IPS-18c (cell line): Measurements from ENCODE around the gene FAM20A.
"Not testable (repeated sequence)": the region's sequence is repeated elsewhere in the genome, so short reads cannot be mapped to it uniquely, and the experiment has no call there.

Experiments
- H3K4me3 ChIP-seq: 2 replicates; pipeline ENCODE4 v1.7.0; 2013; ENCODE audit warnings: low read depth, mild to moderate bottlenecking, low read length, moderate library complexity; ENCODE audit not compliant: insufficient read depth
- H3K9me3 ChIP-seq: one replicate; pipeline ENCODE4 v1.6.1; 2013; ENCODE audit warnings: mild to moderate bottlenecking, low read length, moderate library complexity; ENCODE audit not compliant: control insufficient read depth, insufficient read depth

The FAM20A gene

DNA sequence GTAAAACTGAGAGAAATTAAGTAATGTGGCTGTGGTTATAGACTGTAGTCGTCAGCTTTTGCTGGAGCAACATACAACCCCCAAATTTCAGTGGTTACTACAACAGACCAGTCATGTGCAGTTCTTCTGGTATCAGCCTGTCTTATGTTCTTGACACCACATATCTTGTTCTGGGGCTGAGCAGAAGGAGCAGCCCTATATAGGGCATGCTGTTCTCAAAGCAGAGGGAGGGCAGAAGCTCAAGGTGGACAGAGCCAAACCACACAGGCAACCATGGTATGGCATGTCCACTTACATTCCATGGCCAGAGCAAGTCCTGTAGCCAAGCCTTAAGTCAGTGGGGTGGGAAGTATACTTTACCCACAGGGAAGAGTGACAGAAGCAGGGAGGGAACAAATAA is 81.3 kb downstream of the FAM20A start:
- Histone ChIP-seq H3K4me3 (no peak overlapping the region), H3K9me3 (no peaks in the 10 kb centered on the region)

DNA sequence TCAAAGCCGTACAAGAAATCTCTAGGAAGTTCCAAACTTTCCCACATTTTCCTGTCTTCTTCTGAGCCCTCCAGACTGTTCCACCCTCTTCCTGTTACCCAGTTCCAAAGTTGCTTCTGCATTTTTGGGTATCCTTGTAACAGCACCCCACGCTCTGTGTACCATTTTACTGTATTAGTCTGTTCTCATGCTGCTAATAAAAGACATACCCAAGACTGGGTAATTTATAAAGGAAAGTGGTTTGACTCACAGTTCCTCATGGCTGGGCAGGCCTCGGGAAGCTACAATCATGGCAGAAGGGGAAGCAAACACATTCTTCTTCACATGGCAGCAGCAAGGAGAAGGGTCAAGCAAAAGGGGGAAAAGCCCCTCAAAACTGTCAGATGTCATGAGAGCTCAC is 82.1 kb downstream of the FAM20A start:
- H3K9me3 ChIP-seq, H3K4me3 ChIP-seq: not testable (repeated sequence)

DNA sequence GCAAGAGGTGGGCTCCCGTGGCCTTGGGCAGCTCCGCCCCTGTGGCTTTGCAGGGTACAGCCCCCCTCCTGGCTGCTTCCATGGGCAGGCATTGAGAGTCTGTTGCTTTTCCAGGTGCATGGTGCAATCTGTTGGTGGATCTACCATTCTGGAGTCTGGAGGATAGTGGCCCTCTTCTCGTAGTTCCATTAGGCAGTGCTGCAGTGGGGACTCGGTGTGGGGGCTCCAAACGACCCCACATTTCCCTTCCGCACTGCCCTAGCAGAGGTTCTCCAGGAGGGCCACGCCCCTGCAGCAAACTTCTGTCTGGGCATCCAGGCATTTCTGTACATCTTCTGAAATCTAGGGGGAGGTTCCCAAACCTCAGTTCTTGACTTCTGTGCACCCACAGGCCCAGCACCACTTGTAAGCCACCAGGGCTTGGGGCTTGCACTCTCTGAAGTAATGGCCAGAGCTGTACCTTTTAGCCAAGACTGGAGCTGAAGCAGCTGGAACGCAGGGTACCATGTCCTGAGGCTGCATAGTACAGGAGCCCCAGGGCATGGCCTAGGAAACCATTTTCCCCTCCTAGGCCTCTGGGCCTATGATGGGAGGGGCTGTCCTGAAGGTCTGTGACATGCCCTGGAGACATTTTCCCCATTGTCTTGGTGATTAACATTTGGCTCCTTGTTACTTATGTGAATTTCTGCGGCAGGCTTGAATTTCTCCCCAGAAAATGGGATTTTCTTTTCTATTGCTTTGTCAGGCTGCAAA is 82.9 kb downstream of the FAM20A start:
- Histone ChIP-seq H3K9me3 (no peaks in the 10 kb centered on the region), H3K4me3 (no peak overlapping the region)

DNA sequence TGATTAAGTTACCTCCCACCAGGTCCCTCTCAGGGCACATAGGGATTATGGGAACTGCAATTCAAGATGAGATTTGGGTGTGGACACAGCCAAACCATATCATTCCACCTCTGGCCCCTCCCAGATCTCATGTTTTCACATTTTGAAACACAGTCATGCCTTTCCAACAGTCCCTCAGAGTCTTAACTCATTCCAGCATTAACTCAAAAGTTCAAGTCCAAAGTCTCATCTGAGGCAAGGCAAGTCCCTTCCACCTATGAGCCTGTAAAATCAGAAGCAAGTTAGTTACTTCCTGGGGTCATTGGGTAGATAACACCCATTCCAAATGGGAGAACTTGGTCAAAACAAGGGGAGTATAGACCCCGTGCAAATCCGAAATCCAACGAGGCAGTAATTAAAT is 83.6 kb downstream of the FAM20A start:
- not testable (repeated sequence) for H3K9me3 ChIP-seq, H3K4me3 ChIP-seq

DNA sequence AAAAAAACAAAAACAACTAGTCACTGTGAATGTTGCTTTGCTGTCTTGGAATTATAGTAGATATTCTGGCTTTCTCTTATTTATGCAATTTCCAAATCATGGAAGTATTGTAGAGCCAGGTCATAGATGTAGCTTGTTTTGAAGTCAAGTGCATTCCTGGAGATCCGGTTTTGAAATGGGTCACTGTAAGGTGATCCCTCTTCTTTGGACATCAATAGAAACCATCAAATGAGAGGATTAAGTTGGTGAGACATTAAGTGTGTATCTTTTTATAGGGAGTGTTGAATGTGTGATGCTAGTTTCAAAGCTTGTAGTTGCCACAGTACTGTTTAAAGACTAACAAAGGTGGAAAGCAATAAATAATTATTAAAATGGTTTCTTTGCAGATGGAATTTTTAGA is 84.4 kb downstream of the FAM20A start:
- no peak overlapping the region for H3K4me3 ChIP-seq
- H3K9me3 ChIP-seq, result no peaks in the 10 kb centered on the region

DNA sequence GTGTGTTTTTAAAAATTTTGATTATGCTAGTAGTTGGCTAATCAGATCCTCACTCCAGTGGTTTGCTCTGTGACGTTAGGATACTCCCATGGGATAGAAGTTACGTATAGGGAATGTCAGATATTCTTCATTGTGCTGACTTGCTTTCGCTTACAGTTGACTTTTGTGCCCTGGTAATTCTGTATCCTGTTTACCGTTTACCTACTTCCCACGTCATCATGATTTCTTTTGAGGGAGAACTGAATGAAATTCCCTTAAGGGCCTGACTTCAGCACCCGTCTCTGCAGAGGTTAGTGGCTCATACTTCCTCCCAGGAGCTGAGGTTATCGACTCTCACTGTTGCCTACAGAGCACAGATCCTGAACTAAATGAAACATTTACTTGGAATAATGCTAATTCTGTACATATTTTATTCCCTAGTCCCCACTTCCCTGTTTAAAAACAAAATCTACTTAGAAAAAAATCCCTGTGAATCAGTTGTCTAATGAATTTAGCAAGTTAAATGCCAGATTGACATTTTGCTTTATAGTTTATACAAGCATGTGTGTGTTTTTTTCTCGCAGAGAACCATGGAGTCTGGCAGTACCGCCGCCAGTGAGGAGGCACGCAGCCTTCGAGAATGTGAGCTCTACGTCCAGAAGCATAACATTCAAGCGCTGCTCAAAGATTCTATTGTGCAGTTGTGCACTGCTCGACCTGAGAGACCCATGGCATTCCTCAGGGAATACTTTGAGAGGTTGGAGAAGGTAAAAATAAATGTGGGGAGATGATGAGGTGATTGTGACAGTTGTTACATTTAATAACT is 86.1 kb downstream of the FAM20A start:
- no peak overlapping the region for H3K4me3 ChIP-seq
- H3K9me3 ChIP-seq, result no peaks in the 10 kb centered on the region

DNA sequence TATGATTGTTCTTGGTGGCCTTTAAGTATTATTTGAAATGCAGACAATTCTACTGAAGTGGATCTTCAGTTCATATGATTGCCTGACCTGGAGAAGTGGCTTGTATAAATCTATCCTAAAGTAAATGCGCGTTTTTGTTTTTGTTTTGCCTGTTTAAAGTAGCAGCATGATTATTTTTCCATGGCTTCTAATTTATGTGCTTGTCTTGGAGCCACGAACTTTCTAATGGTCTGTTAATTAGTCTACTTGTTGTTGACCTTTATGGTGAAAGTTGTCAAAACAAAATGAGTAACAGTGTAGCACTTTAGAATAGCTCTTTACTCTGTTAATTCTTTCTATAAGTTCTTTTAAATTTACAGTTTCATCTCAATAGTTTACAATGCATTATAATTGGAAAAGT is 87.2 kb downstream of the FAM20A start:
- Histone ChIP-seq H3K4me3 (peak overlapping the region; percentile 57), H3K9me3 (no peaks in the 10 kb centered on the region)

DNA sequence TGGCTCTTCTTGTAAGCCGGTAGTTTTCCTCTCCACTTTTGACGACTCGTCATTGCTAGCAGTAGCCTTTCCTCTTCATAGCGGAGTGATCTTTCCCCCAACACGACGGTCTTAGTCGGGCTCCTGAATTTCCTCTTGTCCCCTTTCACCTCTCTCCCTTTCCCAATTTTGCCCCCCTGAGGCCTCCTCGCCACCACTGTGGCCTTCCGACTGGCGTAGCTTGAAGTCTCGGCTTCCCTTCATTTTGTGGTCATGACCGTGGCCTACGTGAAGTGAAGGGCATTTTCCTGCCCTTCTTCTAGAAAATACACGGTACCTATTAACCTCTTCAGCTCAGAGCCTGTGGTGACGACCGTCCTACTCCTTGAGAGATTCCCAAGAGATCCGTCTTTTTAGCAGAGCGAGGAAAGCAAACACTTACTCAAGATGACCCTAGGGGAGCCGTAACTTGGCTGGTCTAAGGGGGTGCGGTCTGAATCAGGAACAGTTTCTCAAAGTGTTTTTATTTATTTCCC is 88.2 kb downstream of the FAM20A start:
- Histone ChIP-seq H3K4me3 (peak overlapping the region; percentile 57), H3K9me3 (no peaks in the 10 kb centered on the region)

DNA sequence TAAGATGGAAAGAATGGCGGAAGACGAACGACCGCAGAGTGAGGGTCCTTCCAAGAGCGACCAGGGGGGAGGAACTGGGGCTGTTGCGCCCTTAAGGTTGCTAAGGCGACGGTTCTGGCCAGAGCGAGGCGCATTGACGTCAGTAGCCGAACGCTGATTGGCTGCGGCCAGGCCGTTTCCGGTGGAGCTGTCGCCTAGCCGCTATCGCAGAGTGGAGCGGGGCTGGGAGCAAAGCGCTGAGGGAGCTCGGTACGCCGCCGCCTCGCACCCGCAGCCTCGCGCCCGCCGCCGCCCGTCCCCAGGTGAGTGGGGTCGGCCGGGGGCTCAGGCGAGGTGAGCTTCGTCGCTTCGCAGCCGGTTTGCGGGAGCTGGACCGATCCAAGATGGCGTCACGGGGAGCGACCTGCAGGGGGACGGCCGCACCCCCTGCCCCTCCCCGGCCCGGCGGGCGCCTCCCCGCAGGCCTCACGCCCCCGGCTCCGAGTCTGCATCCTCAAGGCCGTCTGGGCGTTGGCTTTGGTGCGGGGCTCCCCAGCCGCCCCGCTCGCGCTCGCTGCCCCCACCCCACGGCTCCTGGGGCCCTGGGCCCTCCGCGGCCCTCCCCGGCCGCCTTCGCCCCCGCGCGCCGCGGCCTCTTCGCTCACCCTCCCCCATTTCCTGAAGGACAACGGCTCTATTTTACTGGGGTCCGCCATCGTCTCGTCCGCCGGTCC is 88.8 kb downstream of the FAM20A start, which contains the start of gene PRKAR1A:
PRKAR1A (plus strand) TSS at position 184 of the 713 bp plus-strand sequence. CDS start 2,970 bp downstream, outside the sequence.
- no peaks in the 10 kb centered on the region for H3K9me3 ChIP-seq
- H3K4me3 ChIP-seq, result peak within 1 kb of the TSS; percentile 57

DNA sequence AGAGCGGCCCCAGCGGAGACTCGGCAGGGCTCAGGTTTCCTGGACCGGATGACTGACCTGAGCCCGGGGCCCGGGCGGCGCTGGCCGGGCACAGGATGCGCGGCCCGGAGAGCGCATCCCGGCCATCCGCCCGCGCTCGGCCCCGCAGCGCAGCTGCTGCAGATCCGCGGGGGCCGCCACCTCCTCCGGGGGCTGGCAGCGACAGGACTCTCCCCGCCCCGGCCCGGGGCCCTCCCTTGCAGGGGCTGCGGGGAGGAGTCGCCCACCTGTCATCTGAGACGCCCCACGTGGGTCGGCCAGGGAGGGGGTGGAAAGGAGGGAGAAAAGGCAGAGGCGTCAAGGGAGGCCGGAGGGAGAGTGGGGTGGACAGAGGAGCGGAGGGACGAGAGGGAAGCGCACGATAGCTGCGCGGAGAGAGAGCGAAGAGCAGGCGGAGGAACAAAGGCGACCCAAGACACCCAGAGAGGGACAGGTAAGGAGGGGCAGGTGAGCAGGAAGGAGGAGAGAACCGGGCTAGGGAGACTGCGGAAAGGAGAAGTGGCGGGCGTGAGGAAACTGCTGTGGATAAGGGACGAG is 89.4 kb downstream of the FAM20A start:
- Histone ChIP-seq H3K9me3 (no peaks in the 10 kb centered on the region), H3K4me3 (peak overlapping the region; percentile 57)

DNA sequence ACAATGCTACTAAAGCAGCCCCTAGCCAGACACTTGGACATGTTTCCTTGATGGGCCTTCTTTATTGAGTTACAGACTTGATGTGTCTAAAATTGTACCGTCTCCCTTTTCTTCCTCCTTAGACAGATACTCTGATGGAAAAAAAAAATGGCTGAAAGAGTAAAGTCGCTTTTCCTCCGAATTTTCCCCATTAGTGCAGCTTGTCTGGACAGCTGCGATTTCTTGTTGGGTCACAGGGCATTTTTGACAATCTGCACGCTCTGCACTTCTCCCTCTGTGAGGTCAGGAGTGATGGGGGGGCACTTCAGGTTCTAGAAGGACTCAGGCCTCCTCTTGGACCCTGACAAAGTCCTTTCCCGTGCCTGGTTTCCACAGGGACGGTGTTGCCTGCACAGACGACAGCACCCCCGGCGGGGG is 89.9 kb downstream of the FAM20A start:
- no peaks in the 10 kb centered on the region for H3K9me3 ChIP-seq

DNA sequence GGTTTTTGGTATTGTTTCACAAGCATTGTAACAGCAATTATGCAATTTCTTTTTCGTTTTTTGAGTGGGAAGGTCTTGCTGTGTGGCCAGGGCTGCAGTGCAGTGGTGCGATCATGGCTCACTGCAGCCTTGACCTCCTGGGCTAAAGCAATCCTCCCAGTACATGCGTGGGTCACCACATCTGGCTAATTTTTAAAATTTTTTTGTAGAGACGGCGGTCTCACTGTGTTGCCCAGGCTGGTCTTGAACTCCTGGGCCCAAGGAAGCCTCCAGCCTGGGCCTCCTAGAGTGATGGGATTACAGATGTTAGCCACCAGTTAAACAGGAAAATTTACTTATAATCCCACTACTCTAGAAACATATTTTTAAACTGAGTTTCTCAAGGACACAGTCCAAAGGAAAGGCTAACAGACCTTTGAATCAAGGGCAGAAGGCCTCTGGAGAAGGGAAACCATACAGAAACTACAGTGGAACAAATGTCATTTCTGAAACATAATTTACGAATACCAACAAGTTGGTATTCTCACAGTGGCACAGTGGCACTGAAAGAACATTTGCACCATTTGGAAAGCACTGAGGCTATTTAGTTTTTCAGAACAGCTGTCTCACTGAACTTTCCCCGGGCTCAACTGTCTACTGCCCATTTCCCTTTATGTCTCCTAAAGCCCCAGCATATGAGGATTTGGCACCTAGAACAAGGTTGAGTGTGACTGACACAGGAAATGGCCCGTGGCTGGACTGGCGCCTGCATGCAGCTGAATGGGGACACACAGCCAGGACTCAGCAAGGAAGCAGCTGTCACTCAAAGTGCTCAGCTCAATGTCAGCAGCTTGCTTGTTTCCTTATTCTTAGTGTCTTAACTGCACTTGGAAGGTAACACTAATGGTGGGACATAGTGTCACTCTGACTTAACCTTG is 91.8 kb downstream of the FAM20A start:
- no peak overlapping the region for H3K4me3 ChIP-seq
- no peaks in the 10 kb centered on the region for H3K9me3 ChIP-seq

More for the DNA sequence above, 89.9 kb downstream of the FAM20A start:
- H3K4me3 ChIP-seq, result peak overlapping the region; percentile 57

DNA sequence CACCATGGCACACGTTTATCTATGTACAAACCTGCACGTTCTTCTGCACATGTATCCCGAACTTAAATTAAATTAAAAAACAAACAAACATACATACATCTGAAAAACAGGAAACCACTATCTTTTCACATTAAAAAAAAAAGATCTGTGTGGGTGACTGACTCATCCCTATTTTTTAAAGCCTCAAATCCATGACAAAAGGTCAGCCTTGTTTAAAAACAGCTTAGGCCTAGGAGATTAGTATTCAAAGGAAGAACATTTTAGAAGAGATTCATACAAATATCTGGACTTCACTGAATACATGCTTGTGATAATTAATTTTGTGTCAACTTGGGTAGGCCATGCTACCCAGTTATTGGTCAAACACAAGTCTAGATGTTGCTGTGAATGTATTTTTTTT is 93.6 kb downstream of the FAM20A start:
- no peaks in the 10 kb centered on the region for H3K9me3 ChIP-seq
- no peak overlapping the region for H3K4me3 ChIP-seq

DNA sequence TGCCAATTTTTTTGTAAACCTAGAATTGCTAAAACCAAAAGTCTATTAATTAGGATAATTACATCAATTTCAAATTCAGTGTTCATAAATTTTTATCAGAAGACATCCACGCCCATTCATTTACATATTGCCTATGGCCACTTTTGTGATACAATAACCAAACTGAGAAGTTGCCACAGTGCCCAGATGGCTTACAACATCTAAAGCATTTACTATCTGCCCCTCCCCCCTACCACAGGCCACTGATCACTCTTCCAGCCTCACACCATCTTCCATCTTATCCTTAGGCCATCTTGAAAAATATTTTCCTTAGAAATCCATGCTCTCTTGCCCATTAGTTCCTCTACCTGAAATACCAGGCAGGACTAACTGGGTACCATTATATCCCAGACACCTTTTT is 95.2 kb downstream of the FAM20A start:
- H3K9me3 ChIP-seq, result no peaks in the 10 kb centered on the region
- H3K4me3 ChIP-seq, result no peak overlapping the region

DNA sequence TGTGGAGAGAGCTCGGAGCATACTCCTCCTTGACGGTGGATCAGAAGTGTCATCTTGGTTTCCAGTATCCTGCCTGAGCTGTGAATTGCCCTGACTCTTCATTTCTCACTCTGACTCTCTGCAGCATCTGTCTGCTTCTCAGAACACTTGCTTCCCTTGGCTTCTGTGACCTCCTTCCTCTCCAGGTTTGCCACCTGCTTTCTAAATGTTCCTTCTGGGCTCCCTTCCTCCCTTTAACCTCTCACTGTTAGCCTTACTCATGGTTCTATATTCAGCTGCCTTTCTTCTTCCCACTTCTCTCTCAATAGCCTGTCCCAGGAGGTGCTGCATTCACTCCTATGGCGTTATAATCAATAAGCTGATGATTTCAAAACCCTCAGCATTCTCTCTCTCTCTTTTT is 100.1 kb downstream of the FAM20A start:
- Histone ChIP-seq H3K9me3 (no peaks in the 10 kb centered on the region), H3K4me3 (no peak overlapping the region)

DNA sequence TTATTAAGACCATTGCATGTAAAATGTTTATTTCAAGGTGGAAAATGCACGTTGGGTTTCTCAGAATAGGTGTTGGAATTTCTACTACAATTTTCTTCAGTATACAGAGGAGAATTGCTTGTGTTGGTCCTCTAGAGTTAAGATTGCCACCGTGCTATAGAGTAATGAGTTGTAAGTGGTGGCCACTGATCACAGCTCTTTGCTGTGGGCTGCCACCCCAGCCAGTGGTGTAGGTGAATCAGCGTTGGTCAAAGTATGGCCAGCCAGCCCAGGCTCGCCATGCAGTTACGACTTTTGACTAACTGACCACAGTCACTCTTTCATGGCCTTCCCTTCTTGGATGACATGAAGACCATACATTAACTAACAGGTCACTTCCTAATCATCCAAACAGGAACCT is 101.6 kb downstream of the FAM20A start:
- H3K9me3 ChIP-seq, result no peaks in the 10 kb centered on the region

More for the DNA sequence above, 101.6 kb downstream of the FAM20A start:
- no peak overlapping the region for H3K4me3 ChIP-seq
